Progenitor cell of endocrine pancreas (in vitro differentiated cells): ENCODE results near the gene ILF3. TPM values are rescaled to one million over a fixed set of nuclear protein-coding genes. Genes with fewer than 3 reads are reported as not detected.

Experiments
- DNase-seq: peaks from one replicate; pipeline ENCODE4 v3.0.0; 2021; ENCODE audit warnings: low spot score; ENCODE audit not compliant: unreplicated experiment
- H3K27ac Mint-ChIP-seq: 2 replicates; pipeline ENCODE4 v1.8.0; 2021; ENCODE audit warnings: mild to moderate bottlenecking, moderate library complexity, mixed read lengths
- H3K27me3 Mint-ChIP-seq: 2 replicates; pipeline ENCODE4 v1.8.0; 2021; ENCODE audit warnings: mixed read lengths
- H3K36me3 Mint-ChIP-seq: 2 replicates; pipeline ENCODE4 v1.8.0; 2022; ENCODE audit warnings: mixed read lengths; ENCODE audit not compliant: insufficient read depth
- H3K4me1 Mint-ChIP-seq: 2 replicates; pipeline ENCODE4 v1.8.0; 2021; ENCODE audit warnings: low read depth, mixed read lengths
- H3K4me3 Mint-ChIP-seq: 2 replicates; pipeline ENCODE4 v1.8.0; 2021; ENCODE audit warnings: low read depth, mild to moderate bottlenecking, moderate library complexity, mixed read lengths
- H3K9me3 Mint-ChIP-seq: 2 replicates; pipeline ENCODE4 v1.8.0; 2021; ENCODE audit warnings: low read depth, mixed read lengths
- total RNA-seq: library from RNA; stranded (reverse); gene quantifications from 2 replicates; pipeline ENCODE4 v1.2.1, GENCODE V29; 2021
- TF ChIP-seq, protein P1 (sequence below): fragments of 200-600 bp; sonication (generic); IDR thresholded peaks from one replicate; pipeline ENCODE4 v1.5.0; 2021; ENCODE audit warnings: antibody characterized with exemption, mild to moderate bottlenecking; ENCODE audit not compliant: unreplicated experiment

The ILF3 gene
- total RNA-seq, 1 donor from 2014 or later = 761 TPM

DNA sequence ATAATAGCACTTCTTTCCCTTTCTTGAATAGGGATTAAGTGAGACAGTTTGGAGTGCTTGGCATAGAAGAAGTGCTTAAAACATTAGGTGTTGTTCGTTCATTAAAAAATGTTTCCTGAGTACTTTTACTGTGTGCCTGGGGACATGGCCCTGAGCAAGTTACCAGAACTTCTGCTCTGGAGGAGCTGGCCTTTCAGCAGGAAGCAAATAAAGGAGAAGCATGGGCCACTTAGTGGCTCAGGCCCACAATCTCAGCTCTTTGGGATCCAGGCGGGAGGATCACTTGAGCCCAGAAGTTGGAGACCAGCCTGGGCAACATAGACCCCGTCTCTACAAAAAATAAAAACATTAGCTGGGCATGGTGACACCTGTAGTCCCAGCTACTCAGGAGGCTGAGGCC lies 69.4 kb downstream of the ILF3 start:
- Mint-ChIP-seq H3K4me3 (no peak overlapping the region), H3K27ac (no peak overlapping the region), H3K27me3 (no peaks in the 10 kb centered on the region), H3K4me1 (peaks cover 11% of the 10 kb centered on the region), H3K36me3 (peaks cover 5% of the 10 kb centered on the region), H3K9me3 (no peaks in the 10 kb centered on the region)
- TF ChIP-seq, protein P1, sequence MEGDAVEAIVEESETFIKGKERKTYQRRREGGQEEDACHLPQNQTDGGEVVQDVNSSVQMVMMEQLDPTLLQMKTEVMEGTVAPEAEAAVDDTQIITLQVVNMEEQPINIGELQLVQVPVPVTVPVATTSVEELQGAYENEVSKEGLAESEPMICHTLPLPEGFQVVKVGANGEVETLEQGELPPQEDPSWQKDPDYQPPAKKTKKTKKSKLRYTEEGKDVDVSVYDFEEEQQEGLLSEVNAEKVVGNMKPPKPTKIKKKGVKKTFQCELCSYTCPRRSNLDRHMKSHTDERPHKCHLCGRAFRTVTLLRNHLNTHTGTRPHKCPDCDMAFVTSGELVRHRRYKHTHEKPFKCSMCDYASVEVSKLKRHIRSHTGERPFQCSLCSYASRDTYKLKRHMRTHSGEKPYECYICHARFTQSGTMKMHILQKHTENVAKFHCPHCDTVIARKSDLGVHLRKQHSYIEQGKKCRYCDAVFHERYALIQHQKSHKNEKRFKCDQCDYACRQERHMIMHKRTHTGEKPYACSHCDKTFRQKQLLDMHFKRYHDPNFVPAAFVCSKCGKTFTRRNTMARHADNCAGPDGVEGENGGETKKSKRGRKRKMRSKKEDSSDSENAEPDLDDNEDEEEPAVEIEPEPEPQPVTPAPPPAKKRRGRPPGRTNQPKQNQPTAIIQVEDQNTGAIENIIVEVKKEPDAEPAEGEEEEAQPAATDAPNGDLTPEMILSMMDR = no peak
- DNase-seq = no peak

DNA sequence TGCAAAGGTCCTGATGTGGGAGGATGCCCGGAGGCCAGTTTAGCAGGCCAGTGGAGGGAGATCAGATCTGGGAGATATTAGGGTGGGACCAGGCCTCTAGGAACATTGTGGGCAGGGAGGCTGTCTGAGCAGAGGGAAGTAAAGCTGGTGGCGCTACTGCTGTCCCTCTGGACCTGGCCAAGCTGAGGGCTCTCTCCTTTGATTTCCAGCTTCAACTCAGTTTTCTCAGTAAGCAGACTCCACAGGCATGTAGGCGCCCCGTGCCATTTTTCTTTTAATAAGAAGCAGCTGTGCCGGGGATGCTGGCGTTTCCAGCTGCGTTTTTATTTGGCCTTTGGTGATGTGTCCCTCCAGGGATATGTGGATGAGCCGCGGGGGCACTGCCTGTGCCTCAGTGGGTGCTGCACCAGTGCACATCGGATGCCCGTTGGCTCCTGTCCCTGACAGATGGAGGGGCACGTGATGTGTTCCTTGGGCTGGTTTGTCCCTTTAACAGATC lies 70.5 kb downstream of the ILF3 start:
- peaks cover 5% of the 10 kb centered on the region for H3K4me1 Mint-ChIP-seq
- no peak overlapping the region for H3K27ac Mint-ChIP-seq
- no peak for DNase-seq
- H3K9me3 Mint-ChIP-seq = no peaks in the 10 kb centered on the region
- H3K27me3 Mint-ChIP-seq = no peaks in the 10 kb centered on the region
- H3K36me3 Mint-ChIP-seq = peaks cover 5% of the 10 kb centered on the region
- H3K4me3 Mint-ChIP-seq = no peak overlapping the region
- TF ChIP-seq, protein P1 = no peak

DNA sequence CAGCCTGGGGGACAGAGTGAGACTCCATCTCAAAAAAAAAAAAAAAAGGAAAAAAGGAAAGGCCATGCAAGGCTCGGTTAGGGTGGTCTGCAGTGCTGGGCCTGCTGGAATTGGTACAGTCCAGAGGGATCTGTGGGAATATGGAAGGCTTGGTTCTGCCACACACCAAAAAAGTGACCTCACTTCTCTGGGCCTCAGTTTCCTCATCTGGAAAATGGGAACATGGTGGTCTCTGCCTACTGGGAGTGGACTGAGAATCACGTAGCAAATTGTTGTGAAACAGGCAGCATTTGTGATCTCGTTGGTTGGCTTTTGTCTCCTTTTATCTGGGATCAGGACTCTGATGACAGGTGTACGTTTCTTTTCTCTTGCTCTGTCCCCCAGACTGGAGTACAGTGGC lies 71.3 kb downstream of the ILF3 start:
- Mint-ChIP-seq H3K9me3 (no peaks in the 10 kb centered on the region), H3K27ac (no peak overlapping the region), H3K4me1 (peaks cover 1% of the 10 kb centered on the region), H3K27me3 (no peaks in the 10 kb centered on the region), H3K36me3 (peaks cover 5% of the 10 kb centered on the region), H3K4me3 (no peak overlapping the region)
- no peak for DNase-seq
- TF ChIP-seq, protein P1 = no peak

DNA sequence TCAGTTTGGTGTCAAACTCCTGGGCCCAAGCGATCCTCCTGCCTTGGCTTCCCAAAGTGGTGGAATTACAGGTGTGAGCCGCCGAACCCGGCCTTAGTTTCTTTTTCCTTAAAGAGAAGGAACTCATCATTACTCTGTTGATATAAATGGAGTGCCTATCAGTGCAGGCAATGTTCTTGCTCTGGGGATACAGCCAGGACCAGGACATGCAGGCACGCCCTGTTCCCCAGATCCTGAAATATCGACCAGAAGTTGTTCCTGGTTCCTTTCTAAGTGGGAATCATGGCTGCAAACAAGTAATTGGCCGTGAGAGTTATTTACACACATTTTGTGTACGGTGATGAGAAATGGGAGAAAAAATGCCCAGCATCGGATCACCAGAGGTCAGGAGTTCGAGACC lies 72.1 kb downstream of the ILF3 start:
- no peak for DNase-seq
- Mint-ChIP-seq H3K4me1 (peaks cover 1% of the 10 kb centered on the region), H3K27ac (no peak overlapping the region), H3K9me3 (no peaks in the 10 kb centered on the region), H3K36me3 (peaks cover 5% of the 10 kb centered on the region), H3K4me3 (no peak overlapping the region), H3K27me3 (no peaks in the 10 kb centered on the region)
- TF ChIP-seq, protein P1 = no peak

DNA sequence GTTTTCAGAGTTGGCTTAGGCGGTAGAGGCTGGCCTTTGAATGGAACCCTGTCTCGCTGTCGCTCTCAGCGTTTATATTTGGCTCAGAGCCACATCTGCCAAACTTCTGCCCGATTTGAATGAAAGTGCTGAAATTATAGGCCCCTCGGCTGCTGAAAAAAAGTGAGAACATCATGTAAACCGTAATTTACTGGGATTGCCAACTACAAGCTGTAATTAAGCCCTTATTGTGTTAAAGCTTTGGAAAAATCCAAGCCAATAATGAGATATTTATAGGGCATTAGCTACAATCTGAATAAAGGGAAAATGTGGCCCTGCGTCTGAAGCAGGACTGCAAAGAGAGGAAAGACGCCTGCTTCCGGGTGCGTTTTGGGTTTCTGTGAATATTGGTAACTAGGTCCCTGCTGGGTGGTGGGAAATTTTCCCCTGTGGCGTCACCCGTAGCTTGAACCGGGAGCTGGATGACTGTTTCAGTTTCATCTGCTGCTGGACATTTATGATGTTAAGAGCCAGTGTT lies 73.6 kb downstream of the ILF3 start:
- no peak for DNase-seq
- Mint-ChIP-seq H3K9me3 (no peaks in the 10 kb centered on the region), H3K4me3 (no peak overlapping the region), H3K36me3 (peaks cover 5% of the 10 kb centered on the region), H3K4me1 (peaks cover 1% of the 10 kb centered on the region), H3K27me3 (no peaks in the 10 kb centered on the region), H3K27ac (no peak overlapping the region)
- TF ChIP-seq, protein P1 = no peak
